OCI-M1 (cell line): ENCODE measurements around the gene KLRC4.
"Not testable (repeated sequence)": the region's sequence is repeated elsewhere in the genome, so short reads cannot be mapped to it uniquely, and the experiment has no call there.

Experiments
- DNase-seq: peaks from one replicate; lab custom pipeline; 2025; lab: John Stamatoyannopoulos, UW

Gene KLRC4

DNA sequence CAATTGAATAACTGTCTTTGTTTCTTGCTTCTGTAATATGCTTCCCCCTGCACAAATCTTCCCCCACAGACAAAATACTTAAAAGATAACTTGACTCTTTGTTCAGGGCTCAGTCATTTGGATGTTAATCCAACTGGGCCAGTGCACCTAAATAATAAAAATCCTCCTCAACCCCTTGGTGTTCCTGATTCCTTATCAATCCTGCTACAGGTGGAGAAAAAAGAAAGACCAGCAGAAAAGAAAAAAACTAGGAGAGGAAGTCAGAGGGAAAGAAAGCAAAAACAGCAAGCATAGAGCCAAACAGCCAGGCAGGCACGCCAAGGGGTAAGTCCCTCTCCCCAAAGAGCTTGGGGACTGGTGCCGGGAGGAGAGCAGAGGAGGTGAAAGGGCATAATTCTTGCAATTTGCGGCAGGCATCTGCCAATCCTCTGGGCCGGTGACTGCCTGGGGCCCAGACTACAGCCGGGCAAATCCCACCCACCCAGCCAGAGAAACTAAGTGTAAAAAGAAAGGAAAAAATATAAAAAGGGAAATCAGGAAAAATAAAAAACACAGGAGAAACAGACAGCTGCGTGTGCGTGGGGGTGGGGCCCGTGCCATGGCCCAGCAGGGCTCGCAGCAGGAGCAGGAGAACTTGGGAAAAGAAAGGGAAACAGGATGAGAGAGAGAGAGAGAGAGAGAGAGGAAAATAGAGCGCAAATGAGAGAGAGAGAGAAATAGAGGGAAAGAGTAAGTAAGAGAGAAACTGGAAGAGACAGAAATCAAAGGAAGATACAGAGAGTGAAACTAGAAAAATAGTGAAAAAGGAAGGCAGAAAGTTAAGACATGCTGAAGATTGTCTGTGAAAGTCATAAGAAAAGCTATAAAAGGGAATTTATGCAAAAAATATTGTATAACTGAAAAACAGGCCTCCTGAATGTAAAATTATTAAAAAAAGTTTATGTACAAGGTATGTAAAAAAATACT is 41.1 kb downstream of the KLRC4 start:
- DNase-seq, result no peak

DNA sequence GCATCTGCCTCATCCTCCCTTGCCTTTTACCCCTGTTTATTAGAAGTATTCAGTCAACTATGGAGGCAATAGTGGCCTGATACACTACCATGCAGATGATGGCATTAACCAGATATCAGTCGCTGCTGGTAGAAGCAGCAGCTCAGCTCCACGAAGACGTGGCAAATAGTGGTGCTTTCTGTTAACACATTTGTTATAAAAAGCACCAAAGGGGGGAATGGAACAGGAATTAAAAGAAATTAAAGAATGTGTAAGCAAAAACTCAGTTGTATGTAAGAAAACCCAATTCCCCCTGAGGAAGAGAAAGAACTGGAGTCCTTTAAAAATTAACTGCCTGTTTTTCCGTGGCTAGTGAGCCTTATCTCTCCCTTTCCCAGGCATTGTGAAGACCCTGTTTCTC is 41.8 kb downstream of the KLRC4 start:
- not testable (repeated sequence) for DNase-seq

DNA sequence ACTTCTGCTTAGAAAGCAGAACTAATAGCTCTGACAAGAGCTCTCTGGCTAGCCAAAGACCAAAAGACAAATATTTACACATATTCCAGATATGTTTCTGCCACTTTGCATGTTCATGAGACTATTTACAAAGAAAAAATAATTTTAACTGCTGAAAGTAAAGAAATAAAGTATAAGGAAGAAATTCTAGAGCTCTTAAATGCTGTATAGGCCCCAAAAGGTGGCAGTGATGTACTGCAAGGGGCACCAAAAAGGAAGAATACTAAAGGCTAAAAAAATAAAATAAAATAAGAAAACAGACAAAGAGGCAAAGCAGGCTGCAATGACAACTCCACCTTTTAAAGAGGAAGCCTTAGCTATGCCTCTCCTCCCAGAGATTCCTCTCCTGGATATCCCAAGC is 42.7 kb downstream of the KLRC4 start:
- DNase-seq, result peak; percentile 69

DNA sequence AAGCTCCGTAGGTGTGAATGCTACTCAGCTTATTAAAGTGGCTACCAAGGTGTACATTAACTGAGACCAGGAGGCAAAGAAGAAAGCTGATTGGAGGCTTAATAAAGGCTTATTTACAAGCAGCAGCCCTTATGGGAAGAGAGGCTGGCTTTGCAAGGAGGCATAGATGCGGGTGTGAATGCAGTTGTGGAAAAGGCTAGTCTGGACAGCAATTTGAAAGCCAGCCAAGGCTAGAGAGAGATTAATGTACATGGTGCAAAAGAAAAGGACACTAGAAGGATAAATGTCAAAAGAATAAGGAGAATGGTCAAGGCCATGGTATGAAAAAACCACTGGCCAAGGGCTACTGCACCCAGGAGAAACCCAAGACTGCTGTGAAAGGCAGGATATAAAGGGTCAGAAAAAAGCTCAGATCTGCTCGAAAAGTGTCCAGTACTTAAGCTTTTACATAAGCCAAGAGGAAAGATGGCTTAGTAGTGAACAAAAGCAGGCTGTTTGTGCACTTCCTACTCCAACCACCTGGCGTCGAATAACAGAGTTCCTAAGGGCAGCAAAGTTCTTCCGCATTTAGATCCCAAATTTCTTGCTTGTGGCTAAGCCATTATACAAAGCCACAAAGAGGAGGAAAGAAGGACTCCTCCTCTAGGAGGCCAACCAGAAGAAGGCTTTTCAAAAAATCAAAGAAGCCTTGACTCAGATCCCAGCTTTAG is 43.7 kb downstream of the KLRC4 start:
- DNase-seq, result peak; percentile 87

DNA sequence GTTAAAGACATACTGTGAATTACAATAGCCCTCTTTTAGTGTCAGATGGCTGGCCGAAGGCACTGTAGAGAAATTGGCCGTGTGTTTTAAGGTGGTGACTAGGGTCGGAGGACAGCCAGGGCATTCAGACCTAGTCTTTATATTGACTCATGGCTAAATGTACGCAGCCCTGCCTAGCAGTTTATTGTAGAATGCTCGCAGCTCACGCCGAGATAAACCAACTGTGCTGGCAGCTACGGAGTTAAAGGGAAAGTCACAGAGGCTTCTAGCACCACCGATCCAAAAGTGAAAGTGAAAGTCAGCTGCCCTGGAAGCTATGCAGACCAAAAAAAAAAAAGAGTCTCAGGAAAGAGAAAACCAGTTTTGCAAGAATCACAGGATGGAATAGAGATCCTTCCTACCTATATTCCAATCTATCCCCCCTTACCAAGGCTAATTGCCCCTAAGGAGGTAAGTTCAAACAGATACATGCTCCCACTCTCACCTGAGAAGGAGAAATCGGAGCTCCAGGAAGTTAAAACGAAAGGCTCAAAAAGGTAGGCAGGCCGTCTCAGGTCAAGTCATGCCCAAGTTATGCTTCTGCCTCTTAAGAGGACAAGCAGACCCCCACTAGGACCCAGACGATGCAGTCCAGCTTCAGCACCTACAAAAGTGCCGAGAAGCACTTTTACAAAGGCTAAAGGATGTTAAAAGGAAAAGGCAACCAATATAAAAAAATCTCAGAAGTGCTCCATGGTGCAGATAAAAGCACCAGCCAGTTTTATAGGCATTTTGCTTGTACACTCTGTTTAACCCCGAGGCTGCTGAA is 44.5 kb downstream of the KLRC4 start:
- peak; percentile 96 for DNase-seq

DNA sequence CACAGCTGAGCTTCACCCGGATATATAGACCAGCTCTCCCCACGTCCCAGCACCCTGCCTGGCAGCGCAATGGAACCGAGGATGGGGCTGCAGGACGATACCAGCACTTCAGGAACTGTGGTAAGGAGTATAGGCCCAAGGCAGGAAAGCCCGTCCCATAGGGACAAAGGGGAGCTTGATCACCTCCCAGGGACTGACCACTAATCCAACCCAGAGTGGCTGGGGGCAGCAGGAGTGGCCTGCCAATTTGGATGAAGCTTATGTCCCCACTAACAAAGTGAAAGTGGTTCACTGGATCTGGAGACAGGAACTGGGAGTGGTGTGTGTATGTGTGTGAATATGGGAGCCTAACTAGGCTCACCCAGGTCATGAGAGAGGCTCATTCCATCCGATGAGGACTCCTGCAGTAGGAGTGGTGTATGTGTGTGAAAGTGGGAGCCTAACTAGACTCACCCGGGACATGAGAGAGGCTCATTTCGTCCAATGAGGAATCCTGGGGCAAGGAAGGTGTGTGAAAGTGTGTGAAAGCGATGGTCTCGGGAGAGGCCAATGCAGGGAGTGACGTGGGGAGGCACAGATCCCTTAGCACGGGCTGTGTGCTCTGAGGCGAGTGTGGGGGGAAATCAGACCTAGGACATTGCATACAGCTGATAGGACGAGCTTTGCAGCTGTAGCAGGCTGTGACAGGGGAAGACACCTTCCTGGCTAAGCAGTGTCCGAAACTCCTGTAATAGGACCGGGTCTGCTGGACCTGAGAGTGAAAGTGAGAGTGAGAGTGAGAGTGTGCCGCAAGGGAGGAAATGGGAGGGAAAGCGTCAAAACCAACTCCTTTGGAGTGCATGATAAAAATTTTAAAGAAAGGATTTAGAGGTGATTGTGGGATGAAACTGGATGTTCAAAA is 45.4 kb downstream of the KLRC4 start:
- peak; percentile 91 for DNase-seq

DNA sequence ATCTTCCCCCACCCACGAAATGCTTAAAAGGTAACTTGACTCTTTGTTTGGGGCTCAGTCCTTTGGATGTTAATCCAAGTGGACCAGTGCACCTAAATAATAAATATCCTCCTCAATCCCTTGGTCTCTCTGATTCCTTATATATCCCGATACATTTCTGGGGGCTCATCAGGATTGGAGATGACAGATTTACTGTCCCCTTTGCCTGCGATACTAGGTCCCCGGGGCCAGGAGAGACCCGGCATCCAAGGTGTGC is 46.0 kb downstream of the KLRC4 start:
- no peak for DNase-seq

DNA sequence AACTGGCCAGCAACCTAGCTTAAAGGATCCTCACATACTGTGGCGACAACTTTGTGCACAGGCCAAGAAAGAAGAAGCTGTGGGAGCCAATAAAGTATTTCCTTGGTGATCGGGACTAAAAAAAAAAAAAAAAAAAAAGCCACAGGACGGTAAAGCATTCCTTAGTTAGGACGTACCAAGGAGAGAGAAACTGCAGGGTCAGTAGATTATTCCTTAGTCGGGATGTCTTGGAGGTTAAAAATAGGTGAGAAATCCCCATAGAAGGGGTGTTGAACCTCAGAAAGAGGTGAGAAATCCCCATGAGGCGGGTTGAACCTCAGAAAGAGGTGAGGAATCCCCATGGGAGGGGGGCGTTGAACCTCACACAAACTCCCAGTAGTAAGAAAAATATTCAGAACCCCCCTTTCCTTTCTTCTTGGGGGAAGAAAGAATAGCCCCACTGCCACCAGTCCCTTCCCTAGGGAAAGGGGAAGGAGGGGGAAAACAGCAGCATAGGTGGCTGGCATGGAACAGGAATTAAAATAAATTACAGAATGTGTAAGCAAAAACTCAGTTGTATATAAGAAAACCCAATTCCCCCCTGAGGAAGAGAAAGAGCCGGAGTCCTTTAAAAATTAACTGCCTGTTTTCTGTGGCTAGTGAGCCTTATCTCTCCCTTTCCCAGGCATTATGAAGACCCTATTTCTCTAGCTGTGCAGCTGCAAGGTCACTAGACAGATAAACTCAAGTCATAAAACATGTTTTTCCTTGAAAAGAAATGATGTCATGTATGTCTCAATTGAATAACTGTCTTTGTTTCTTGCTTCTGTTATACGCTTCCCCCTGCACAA is 46.5 kb downstream of the KLRC4 start:
- DNase-seq, result peak; percentile 95

DNA sequence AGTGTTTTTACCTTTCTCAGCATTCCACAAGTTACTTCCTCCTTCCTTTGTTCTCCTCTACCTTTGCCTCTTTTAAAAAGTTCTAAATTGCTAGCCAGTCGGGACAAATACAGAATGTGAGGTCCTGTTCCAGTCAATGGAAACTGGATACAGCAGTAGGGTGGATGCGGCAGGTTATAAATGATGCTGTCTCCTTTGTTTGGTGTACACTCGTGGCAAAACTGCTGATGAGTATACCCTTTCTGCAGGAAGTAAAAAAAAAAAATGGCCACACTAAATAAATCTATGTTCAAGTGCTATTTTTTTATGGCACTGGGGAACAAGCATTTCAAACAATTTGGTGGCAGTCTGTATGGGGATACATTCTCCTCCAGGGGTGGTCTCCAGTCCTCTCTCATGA is 47.2 kb downstream of the KLRC4 start:
- peak; percentile 73 for DNase-seq

DNA sequence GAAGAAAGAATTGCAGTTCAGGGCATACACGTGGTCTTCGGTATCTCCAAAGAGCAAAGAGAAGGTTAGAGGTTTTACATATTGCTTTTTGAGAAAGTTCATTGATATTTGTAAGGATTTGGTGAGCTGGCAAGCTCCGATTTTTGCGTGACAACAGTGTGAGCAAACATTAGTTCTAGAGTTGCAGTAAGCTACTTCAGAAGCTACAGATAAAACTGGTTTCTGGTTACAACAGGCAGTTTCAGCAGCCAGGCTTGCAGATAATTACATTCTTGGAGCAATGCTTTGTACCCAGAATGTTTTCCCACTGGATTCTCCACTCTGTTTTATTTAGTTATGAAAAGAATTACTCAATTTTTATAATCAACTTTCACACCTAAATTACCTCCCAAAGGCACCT is 47.9 kb downstream of the KLRC4 start:
- peak; percentile 72 for DNase-seq

DNA sequence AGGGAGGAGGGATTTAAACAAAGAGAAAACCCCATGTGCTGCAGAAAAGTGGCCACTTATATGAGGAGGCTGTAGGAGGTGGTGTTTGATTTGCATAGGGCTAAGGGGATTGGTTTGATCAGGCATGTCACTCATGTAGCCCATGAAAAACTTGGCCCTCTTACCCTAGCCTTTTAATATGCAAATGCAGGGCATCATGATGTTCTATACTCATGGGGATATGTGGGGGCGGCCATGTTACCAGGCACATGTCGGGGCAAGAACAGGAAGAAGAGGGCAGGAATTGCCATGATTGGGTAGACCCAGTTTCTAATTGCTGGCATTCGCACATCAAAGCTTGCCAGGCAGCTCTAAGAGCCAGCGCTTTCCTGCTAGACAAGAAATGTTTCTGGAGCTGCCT is 48.5 kb downstream of the KLRC4 start:
- DNase-seq, result peak; percentile 97

DNA sequence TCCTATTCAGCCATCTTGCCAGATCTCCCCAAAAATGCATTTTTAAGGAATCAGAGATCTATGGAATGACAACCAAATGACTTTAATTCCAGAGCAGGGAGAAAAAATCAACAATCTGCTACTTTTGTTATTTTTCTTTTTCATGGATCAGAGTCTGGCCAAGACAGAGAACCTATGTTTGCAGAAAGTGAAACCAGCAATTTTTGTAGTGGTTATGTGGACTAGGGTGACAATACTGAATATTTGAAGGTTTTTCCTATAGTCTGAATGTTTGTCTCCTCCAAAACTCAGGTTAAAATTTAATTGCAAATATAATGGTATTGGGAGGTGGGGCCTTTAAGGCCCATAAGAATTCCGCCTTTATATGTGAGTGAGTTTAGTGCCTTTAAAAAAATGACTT is 50.6 kb downstream of the KLRC4 start:
- DNase-seq, result peak; percentile 40

DNA sequence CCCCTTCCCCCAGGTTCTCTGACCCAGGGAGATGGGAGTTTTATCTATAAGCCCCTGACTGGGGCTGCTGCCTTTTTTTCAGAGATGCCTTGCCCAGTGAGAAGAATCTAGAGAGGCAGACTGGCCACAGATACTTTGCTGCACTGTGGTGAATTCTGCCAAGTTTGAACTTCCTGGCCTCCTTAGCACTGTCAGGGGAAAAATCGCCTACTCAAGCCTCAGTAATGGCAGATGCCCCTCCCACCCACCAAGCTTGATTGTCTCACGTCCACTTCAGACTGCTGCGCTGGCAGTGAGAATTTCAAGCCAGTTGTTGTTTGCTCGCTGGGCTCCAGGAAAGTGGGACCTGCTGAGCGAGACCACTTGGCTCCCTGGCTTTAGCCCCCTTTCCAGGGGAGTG is 51.4 kb downstream of the KLRC4 start:
- no peak for DNase-seq
